Measurements from ENCODE around the gene MAML3. TPM values are rescaled to one million over a fixed set of nuclear protein-coding genes. Genes with fewer than 3 reads are reported as not detected.

Gene MAML3
- total RNA-seq, 2 experiments from 2014 or later = 2.5 to 2.9 TPM

DNA sequence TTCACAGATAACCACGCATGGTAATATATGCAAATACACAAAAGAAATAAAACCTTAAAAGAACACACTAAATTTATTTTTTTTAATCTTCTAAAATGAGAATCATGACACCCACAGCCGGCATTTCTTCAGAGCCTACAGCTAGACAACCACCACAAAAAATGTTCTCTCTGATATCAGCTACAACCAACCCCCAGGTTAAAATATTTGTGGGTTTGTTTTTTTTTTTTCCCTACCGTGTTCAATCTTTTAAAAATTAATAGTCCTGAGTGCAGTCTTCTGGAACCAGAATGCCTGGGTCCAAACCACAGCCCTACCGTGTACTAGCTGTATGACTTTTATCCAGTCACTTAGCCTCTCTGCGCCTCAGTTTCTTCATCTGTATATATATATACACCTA is 36.0 kb downstream of the MAML3 start:
- H3K36me3 ChIP-seq (ENCODE audit: insufficient read depth, low read length) = no peaks in the 10 kb centered on the region
- ChIA-PET CTCF (no interaction called here), POLR2A (interaction anchor here (0.6 kb wide), 1 partner anchor 8 kb away, joined by 4 read pairs; no protein-coding TSS in a partner anchor)
- H3K4me1 ChIP-seq (ENCODE audit: insufficient read depth, low read length) = peaks cover 4% of the 10 kb centered on the region
- TF ChIP-seq, protein P1, sequence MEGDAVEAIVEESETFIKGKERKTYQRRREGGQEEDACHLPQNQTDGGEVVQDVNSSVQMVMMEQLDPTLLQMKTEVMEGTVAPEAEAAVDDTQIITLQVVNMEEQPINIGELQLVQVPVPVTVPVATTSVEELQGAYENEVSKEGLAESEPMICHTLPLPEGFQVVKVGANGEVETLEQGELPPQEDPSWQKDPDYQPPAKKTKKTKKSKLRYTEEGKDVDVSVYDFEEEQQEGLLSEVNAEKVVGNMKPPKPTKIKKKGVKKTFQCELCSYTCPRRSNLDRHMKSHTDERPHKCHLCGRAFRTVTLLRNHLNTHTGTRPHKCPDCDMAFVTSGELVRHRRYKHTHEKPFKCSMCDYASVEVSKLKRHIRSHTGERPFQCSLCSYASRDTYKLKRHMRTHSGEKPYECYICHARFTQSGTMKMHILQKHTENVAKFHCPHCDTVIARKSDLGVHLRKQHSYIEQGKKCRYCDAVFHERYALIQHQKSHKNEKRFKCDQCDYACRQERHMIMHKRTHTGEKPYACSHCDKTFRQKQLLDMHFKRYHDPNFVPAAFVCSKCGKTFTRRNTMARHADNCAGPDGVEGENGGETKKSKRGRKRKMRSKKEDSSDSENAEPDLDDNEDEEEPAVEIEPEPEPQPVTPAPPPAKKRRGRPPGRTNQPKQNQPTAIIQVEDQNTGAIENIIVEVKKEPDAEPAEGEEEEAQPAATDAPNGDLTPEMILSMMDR (IDR thresholded peaks at IDR 0.05) = no peak
- H3K27ac Mint-ChIP-seq = no peak overlapping the region
- no peaks in the 10 kb centered on the region for H3K27me3 ChIP-seq (ENCODE audit: control insufficient read depth in 1 of 2, insufficient read depth in 2 of 2, low read length in 2 of 2)
- no peak overlapping the region for H3K27ac ChIP-seq (ENCODE audit: low read depth in 1 of 2, low read length in 2 of 2)
- no peaks in the 10 kb centered on the region for H3K9me3 ChIP-seq (ENCODE audit: control insufficient read depth in 1 of 2, insufficient read depth in 1 of 2, low read length in 2 of 2)
- no peaks in the 10 kb centered on the region for H3K27me3 Mint-ChIP-seq
- H3K4me3 Mint-ChIP-seq = no peak overlapping the region
- H3K36me3 Mint-ChIP-seq (ENCODE audit: low read depth) = no peaks in the 10 kb centered on the region
- no peaks in the 10 kb centered on the region for H3K9me3 Mint-ChIP-seq
- peaks cover 21% of the 10 kb centered on the region for H3K4me1 Mint-ChIP-seq (ENCODE audit: low read depth)
- intact Hi-C loops (cut with DNase I, micrococcal nuclease) = no loop called here
- no peak overlapping the region for H3K4me3 ChIP-seq (ENCODE audit: low read length)
- no peak for DNase-seq
- no peak for ATAC-seq (ENCODE audit: poor library complexity)

DNA sequence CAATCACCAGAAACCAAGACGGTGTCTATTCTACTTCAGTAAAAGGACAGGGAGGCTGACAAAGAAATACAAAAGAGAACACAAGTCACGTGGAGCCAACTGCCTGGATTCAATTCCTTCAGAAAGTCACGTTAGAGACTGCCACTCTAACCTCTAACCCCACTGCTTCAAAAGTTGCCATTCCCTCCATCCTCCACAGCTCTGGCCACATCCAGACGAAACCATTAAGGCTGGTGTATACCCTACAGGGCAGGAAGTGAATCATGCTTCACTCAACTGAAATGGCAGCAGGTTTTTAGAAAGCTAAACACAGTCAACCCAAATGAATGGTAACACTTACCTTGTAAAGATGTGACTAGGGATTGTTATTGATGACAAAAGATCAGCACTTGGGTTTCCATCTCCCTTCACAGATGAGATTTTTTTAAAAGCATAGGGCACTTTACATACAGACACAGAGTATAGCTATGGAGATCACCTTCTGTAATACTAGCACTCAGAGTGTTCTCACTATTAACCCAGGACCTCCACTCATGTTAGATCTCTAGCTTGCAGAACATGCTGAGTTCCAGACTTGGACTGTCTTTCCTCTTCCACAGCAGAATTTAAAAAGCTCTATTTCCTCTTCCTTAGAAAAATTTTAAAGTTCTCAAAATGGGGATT is 37.4 kb downstream of the MAML3 start:
- ChIA-PET CTCF (interaction anchor here (0.9 kb wide), 1 partner anchor 21 kb away, joined by 3 read pairs; no protein-coding TSS in a partner anchor), POLR2A (interaction anchor here (0.7 to 1.4 kb wide), 3 partner anchors 11 to 65 kb away, joined by 3 to 7 read pairs (median 3); no protein-coding TSS in a partner anchor)
- intact Hi-C loops (cut with DNase I, micrococcal nuclease) = no loop called here
- Histone ChIP-seq H3K36me3 (ENCODE audit: insufficient read depth, low read length) (no peaks in the 10 kb centered on the region), H3K27me3 (ENCODE audit: control insufficient read depth in 1 of 2, insufficient read depth in 2 of 2, low read length in 2 of 2) (no peaks in the 10 kb centered on the region), H3K27ac (ENCODE audit: low read depth in 1 of 2, low read length in 2 of 2) (no peak overlapping the region), H3K4me3 (ENCODE audit: low read length) (no peak overlapping the region), H3K9me3 (ENCODE audit: control insufficient read depth in 1 of 2, insufficient read depth in 1 of 2, low read length in 2 of 2) (no peaks in the 10 kb centered on the region), H3K4me1 (ENCODE audit: insufficient read depth, low read length) (peaks cover 4% of the 10 kb centered on the region)
- ATAC-seq (ENCODE audit: poor library complexity) = peak; percentile 77
- no peaks in the 10 kb centered on the region for H3K36me3 Mint-ChIP-seq (ENCODE audit: low read depth)
- H3K9me3 Mint-ChIP-seq = no peaks in the 10 kb centered on the region
- TF ChIP-seq, protein P1 (IDR thresholded peaks at IDR 0.05) = no peak
- H3K27me3 Mint-ChIP-seq = no peaks in the 10 kb centered on the region
- peaks cover 17% of the 10 kb centered on the region for H3K4me1 Mint-ChIP-seq (ENCODE audit: low read depth)
- H3K4me3 Mint-ChIP-seq = no peak overlapping the region
- peak in 4 of 14 experiments; percentile 12 to 34 (median 26) for DNase-seq
- H3K27ac Mint-ChIP-seq = no peak overlapping the region

DNA sequence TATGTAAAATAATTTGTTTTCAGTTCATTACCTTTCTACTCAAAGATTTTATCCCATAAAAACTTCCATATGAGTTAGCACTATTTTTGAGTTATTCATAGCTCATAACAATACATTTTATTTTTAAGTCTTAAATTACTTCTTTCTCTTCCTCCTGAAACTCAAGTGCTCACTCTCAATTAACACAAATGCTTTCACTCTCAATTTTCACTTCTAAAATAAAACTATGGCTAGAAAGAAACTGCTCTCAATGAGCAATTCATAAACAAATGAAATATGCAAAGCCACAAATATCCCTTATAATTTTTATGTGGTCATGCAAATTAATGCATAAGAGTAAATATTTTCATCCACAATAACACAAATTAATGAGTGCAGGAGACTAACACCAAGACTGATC is 38.8 kb downstream of the MAML3 start:
- ATAC-seq (ENCODE audit: poor library complexity) (no peak), DNase-seq (no peak)
- POLR2A ChIA-PET = interaction anchor here (1.0 kb wide), 1 partner anchor 56 kb away, joined by 3 read pairs; no protein-coding TSS in a partner anchor
- Mint-ChIP-seq H3K4me1 (ENCODE audit: low read depth) (peaks cover 17% of the 10 kb centered on the region), H3K27ac (no peak overlapping the region), H3K4me3 (no peak overlapping the region), H3K9me3 (no peaks in the 10 kb centered on the region), H3K36me3 (ENCODE audit: low read depth) (no peaks in the 10 kb centered on the region), H3K27me3 (no peaks in the 10 kb centered on the region)
- CTCF ChIA-PET = interaction anchor here (1.9 kb wide), 1 partner anchor 12 kb away, joined by 5 read pairs; no protein-coding TSS in a partner anchor
- no peak overlapping the region for H3K4me3 ChIP-seq (ENCODE audit: low read length)
- H3K4me1 ChIP-seq (ENCODE audit: insufficient read depth, low read length) = peaks cover 4% of the 10 kb centered on the region
- H3K27me3 ChIP-seq (ENCODE audit: control insufficient read depth in 1 of 2, insufficient read depth in 2 of 2, low read length in 2 of 2) = no peaks in the 10 kb centered on the region
- no peaks in the 10 kb centered on the region for H3K9me3 ChIP-seq (ENCODE audit: control insufficient read depth in 1 of 2, insufficient read depth in 1 of 2, low read length in 2 of 2)
- no peaks in the 10 kb centered on the region for H3K36me3 ChIP-seq (ENCODE audit: insufficient read depth, low read length)
- intact Hi-C loops (cut with DNase I, micrococcal nuclease) = no loop called here
- H3K27ac ChIP-seq (ENCODE audit: low read depth in 1 of 2, low read length in 2 of 2) = no peak overlapping the region
- TF ChIP-seq, protein P1 (IDR thresholded peaks at IDR 0.05) = no peak

Data from CD4-positive, alpha-beta T cell (primary cell).